Fibroblast of the aortic adventitia (primary cell): ENCODE data around the gene HCK. TPM values are rescaled to one million over a fixed set of nuclear protein-coding genes. Genes with fewer than 3 reads are reported as not detected.

Experiments used
- DNase-seq: peaks from one replicate; pipeline ENCODE4 v3.0.0-alpha.2; 2010; ENCODE audit warnings: low read depth
- H3K4me3 ChIP-seq: 2 replicates; pipeline ENCODE4 v1.5.1; 2011; ENCODE audit warnings: low read depth, mild to moderate bottlenecking, control low read depth, low read length, moderate library complexity
- CTCF ChIP-seq: IDR thresholded peaks from 2 replicates; pipeline ENCODE4 v1.5.1; 2011; ENCODE audit warnings: mild to moderate bottlenecking, low read length, control low read depth, inconsistent platforms; ENCODE audit not compliant: insufficient read depth
- total RNA-seq: library from RNA; depleted of rRNA; stranded (reverse); fragments of >200 nt; gene quantifications from 2 replicates; pipeline ENCODE4 v1.2.3, GENCODE V29; 2012; ENCODE audit warnings: low replicate concordance

Gene HCK
- total RNA-seq, 1 donor: not detected

DNA sequence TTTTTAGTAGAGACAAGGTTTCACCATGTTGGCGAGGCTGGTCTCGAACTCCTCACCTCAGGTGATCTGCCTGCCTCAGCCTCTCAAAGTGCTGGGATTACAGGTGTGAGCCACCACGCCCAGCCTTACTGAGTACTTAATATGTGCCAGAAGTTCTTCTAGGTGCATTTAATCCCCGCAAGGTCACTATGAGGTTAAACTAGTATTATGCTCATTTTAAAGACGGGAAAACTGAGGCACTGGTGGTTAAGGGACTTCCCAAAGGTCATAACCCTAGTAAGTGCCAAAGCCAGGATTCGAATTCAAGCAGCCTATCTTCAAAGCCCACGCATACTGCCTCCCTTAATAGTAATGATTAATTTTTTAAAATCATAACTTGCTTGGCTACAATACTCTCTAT is 42.5 kb upstream of the HCK start:
- DNase-seq: no peak
- no peak for TF ChIP-seq CTCF

GRCh38 chr20:32010101-32010500 is 41.9 kb upstream of the HCK start, which contains the start of gene CCM2L:
Gene CCM2L, plus strand, starts transcription at chr20:32010438. Its CDS starts 17 bp downstream, at chr20:32010455.
- H3K4me3 ChIP-seq: no peak within 1 kb of the TSS
- no peak for DNase-seq
- TF ChIP-seq CTCF: no peak

More for the DNA sequence above, 42.5 kb upstream of the HCK start:
- H3K4me3 ChIP-seq: no peak overlapping the region

GRCh38 chr20:32010666-32011065 is 41.4 kb upstream of the HCK start:
- no peak for TF ChIP-seq CTCF
- H3K4me3 ChIP-seq: no peak overlapping the region
- no peak for DNase-seq

DNA sequence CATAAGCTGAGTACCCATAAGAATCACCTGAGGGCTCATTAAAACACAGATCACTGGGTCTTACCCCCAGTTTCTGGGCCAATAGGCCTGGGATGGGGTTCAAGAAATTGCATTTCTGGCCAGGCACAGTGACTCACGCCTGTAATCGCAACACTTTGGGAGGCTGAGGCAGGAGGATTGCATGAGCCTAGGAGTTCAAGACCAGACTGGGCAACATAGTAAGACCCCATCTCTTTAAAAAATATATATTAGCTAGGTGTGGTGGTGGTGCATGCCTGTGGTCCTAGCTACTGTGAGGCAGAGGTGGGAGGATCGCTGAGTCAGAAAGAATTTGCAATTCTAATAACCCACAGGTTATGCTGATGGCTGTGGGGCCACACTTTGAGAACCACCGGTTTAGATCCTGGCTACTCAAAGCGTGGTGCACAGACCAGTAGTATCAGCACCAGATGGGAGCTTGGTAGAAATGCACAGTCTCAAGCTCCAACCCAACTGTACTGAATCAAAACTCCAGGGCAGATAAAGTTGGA is 39.8 kb upstream of the HCK start:
- no peak for TF ChIP-seq CTCF
- DNase-seq: no peak

GRCh38 chr20:32013326-32013725 is 38.7 kb upstream of the HCK start:
- H3K4me3 ChIP-seq: no peak overlapping the region
- no peak for TF ChIP-seq CTCF
- DNase-seq: no peak

More for the DNA sequence above, 39.8 kb upstream of the HCK start:
- H3K4me3 ChIP-seq: no peak overlapping the region

DNA sequence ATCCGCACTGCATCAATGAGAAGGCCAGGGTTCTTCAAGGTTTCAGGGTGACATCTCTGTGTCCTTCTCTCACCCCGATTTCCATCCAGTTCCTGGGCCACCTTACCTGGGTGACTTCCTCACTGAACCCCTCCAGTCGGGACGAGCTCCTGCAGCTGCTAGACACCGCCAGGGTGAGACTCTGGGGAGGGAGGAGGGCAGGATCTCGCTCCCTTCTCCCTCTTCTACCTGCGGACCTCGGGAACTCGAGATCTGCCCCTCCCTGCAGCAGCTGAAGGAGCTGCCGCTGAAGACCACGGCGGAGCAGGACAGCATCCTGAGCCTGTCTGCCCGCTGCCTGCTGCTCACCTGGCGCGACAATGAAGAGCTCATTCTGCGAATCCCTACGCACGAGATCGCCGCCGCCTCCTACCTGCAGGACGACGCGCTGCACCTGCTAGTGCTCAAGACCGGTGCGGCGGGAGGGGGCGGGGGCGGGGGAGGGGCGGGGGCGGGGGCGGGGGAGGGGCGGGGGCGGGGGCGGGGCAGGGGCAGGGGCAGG is 34.3 kb upstream of the HCK start:
- no peak overlapping the region for H3K4me3 ChIP-seq
- no peak for DNase-seq
- no peak for TF ChIP-seq CTCF
